Adipose tissue (tissue), 3 donors: ENCODE results near the gene KDM4B. TPM values are rescaled to one million over a fixed set of nuclear protein-coding genes. Genes with fewer than 3 reads are reported as not detected.
"Not testable (repeated sequence)": the region's sequence is repeated elsewhere in the genome, so short reads cannot be mapped to it uniquely, and the experiment has no call there.

ENCODE experiments used
- H3K27ac ChIP-seq: one replicate; pipeline ENCODE4 v1.5.1; 2013; ENCODE audit warnings: low read depth, low read length
- WGBS, 3 donors: extraction: QIAGEN DNeasy Blood & Tissue Kit; methylation state at CpG; one replicate each; pipeline ENCODE4 v1.1.7; 2013; 5-methylcytosine and 5-hydroxymethylcytosine counted together
- polyA plus RNA-seq, 3 donors: library from polyadenylated mRNA; stranded (reverse); fragments of 200-250 nt; gene quantifications; one replicate each; pipeline ENCODE4 v1.2.3, GENCODE V29; 2013
- donor health status: healthy with polysubstance abuse.
- donor health status: Bipolar disorder and iron deficiency.
- donor health status: healthy.

The KDM4B gene
- polyA plus RNA-seq, 3 donors = 8.6 to 17.5 (median 16.1) TPM

- WGBS, 3 donors = 95 to 97% (median 97%) methylated on average over 7 of the region's 7 CpGs
- no peak overlapping the region for H3K27ac ChIP-seq
These were observed 6.8 kb upstream of the KDM4B start for GRCh38 chr19:4962085-4962619.

DNA sequence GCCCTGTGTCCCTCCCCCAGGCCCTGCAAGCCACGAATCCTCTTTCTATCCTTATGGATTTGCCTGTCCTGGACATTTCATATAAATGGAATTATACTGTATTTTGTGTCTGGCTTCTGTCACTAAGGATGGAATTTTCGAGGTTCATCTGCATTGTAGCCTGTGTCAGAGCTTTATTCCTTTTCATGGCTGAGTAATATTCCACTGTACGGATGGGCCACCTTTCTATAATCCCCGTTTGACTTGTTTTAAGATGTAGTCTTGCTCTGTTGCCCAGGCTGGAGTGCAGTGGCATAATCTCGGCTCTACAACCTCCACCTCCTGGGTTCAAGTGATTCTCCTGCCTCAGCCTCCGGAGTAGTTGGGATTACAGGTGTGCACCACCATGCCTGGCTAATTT, 3.9 kb upstream of the KDM4B start:
- WGBS, 3 donors = 96% methylated on average over 6 of the region's 6 CpGs
- H3K27ac ChIP-seq = no peak overlapping the region

DNA sequence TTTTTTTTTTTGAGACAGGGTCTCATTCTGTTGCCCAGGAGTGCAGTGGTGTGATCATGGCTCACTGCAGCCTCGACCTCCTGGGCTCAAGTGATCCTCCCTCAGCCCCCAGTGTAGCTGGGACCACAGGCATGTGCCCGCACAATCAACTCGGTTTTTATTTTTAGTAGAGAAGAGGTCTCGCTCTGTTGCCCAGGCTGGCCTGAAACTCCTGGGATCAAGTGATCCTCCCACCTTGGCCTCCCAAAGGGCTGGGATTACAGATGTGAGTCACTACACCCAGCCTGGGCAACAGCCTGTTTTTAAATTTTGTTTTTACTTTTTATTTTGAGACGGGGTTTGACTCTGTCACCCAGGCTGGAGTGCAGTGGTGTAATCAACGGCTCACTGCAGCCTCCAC, 2.3 kb upstream of the KDM4B start:
- 81 to 83% (median 81%) methylated on average over 6 of the region's 6 CpGs for WGBS, 3 donors
- no peak overlapping the region for H3K27ac ChIP-seq

DNA sequence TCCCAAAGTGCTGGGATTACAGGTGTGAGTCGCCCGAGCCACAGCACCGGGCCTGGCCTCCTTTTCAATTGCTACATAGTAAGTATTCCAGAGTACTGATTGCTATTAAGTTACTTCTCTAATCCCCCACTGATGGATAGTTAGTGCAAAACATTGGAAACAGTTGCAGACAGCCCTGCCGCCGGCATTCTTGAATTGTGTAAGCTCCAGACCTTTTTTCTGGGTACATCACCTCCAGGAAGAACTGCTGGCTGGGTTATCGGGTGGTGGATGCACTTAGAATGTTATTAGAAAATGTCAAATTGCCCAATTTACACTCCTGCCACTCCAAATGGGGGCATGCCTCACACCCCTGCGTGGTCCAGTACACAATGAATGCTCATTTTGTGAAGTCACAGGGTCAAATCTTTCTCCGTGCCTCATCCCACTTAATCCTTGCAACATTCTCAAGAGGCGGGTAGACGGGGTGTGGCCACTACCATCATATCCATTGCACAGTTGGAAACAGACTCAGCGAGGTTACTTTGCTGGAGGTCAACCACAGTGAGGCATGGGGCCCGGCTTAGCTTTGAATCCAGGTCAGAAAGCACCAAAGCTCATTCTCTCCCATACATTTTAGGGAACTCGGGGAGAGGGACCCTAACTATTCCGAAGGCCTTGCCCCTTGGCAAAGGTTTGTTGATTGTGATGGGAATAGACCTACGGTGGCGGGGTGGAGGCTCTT, 1.0 kb upstream of the KDM4B start:
- H3K27ac ChIP-seq = no peak overlapping the region
- WGBS, 3 donors = 61 to 79% (median 70%) methylated on average over 16 of the region's 16 CpGs

DNA sequence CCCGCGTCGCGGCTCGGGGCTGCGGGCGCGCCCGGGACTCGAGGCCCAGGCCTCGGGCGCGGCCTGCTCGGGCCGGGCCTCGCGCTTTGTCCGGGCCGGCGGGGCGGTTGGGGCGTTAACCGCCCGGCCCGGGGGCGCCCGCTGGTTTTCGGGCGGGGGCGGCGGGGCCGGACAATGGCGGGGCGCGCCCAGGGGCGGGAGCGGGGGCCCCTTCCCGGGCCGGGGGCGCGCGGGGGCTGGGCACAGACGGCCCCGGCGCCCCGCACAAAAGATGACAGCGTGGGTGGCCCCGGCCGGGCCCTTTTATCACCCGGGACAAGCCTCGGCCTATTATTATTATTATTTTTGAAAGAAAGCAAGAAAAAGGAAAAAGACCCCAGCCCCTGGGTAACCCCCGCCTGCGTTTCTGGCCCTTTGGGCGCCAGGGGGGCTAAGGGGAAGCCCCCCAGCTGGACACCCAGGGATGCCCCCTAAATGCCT, 419 bp downstream of the KDM4B start:
- WGBS, 3 donors = 0 to 2% (median 1%) methylated on average over 23 to 54 of the region's 54 CpGs
- no peak overlapping the region for H3K27ac ChIP-seq

DNA sequence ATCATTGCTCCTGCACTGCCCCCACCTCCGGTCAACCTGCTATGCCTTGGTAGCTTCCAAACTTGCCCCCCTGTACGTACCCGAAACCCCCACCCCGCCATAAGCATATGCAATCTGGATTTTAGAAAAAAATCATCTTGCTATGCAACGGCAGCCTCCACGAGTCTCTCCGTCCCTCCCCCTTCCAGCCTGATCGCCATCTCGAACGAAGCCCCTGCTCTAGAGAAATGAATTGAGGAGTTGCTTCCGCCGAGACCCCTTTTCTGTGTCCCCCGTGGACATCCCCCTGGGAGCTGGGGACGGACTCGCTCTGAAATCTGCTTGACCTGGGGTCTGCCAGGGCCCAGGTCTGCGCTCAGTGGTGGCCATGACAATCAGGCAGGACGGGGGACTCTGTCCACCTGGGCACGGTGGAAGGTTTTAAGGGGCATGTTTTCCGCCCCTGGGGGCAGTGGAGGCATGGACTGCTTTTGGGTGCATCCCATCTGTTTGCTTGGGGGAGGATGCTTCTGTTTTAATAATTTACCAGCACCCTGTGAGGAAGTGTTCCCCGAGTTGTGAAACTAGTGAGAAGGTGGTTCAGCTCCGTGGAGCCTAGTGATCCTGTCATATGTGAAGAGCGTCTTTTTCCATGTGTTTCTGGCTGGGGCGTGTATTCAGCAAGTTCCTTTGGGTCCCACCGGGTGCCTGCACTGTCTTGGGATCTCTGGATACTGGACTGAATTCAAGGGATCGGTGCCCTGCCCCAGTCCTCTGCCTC, 1.0 kb downstream of the KDM4B start:
- WGBS, 3 donors = 4 to 5% (median 5%) methylated on average over 25 of the region's 25 CpGs

GRCh38 chr19:4970558-4971423, 1.9 kb downstream of the KDM4B start:
- no peak overlapping the region for H3K27ac ChIP-seq
- WGBS, 3 donors = 13 to 20% (median 17%) methylated on average over 31 of the region's 31 CpGs

More for the DNA sequence above, 1.0 kb downstream of the KDM4B start:
- H3K27ac ChIP-seq = no peak overlapping the region

- no peak overlapping the region for H3K27ac ChIP-seq
- 31 to 43% (median 39%) methylated on average over 10 of the region's 10 CpGs for WGBS, 3 donors
These were observed 2.5 kb downstream of the KDM4B start for GRCh38 chr19:4971424-4971793.

- 86 to 92% (median 86%) methylated on average over 14 to 19 of the region's 19 CpGs for WGBS, 3 donors
- no peak overlapping the region for H3K27ac ChIP-seq
These were observed 3.0 kb downstream of the KDM4B start for GRCh38 chr19:4971816-4972495.

- WGBS, 3 donors = 69 to 79% (median 74%) methylated on average over 12 of the region's 12 CpGs
- H3K27ac ChIP-seq = no peak overlapping the region
These were observed 3.8 kb downstream of the KDM4B start for GRCh38 chr19:4972509-4973230.

GRCh38 chr19:4974880-4975469, 6.1 kb downstream of the KDM4B start:
- H3K27ac ChIP-seq = no peak overlapping the region
- 57 to 74% (median 57%) methylated on average over 14 of the region's 14 CpGs for WGBS, 3 donors

- WGBS, 3 donors = 79 to 95% (median 80%) methylated on average over 12 to 13 of the region's 13 CpGs
- not testable (repeated sequence) for H3K27ac ChIP-seq
These were observed 6.7 kb downstream of the KDM4B start for GRCh38 chr19:4975601-4976000.

- H3K27ac ChIP-seq = peak overlapping the region; percentile 70
- WGBS, 3 donors = 26 to 58% (median 27%) methylated on average over 33 of the region's 33 CpGs
These were observed 7.7 kb downstream of the KDM4B start for GRCh38 chr19:4976401-4977298.

DNA sequence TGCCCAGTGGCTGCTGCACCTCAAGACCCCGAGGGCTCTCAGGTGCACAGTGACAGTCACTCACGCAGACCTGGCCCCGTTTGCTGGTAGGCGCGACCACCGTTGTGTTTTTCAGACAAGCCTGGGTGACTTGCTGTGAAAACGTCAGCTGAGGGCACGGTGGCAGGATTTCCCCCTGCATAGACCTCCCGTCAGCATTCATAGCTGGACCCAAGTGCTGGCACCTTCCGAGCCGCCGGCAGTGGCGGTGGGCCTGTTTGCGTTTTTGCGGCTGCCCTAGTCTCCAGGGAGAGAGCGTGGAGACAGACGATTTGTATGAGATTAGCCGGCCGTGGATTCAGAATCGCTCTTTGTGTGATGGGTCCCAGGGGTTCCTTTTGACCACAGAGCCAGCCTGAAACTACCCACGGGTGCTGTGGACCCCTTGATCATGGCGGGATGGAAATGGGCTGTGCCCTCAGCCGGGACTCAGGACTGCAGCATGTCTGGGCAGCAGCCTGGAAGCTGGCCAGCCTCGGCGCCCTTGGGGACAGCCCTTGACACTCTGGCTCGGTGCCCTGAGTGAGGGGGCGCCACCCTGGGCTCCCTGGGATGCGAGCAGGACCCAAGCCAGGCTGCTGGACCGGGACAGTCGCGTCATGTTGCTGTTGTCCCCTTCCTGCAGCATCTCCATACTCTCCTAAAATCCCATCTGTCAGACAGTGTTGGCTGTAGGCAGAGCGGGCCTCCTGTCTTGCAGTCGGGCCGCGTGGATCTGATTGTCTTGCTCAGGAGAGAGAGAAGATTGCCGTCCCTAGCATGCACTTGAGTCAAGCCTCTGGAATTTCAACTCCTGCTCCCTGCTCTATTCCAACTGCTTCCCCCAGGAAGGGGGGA, 8.6 kb downstream of the KDM4B start:
- WGBS, 3 donors = 59 to 70% (median 63%) methylated on average over 36 of the region's 36 CpGs
- no peak overlapping the region for H3K27ac ChIP-seq

GRCh38 chr19:4979211-4979807, 10.4 kb downstream of the KDM4B start:
- no peak overlapping the region for H3K27ac ChIP-seq
- WGBS, 3 donors = 55 to 68% (median 57%) methylated on average over 8 of the region's 8 CpGs
